ENCODE results near the gene GPR34.

DNA sequence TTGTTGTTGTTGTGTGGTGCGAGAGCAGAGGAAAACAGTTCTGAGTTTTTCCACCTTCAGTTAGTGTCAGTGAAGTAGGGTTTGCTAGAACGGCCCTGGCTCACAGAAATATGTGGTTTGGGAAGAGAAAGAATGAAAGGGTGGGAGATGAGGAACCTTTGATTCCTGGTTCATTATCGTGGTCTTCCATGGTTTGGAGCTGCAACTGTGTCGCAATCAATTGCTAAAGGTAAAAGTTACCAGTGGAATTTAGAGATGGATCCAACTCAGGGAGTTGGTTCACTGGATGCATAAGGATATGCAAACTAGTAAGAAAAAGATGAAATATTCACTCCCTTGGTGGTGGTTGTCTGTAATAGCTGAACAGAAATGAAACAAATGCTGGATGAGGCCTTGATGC is 35.6 kb upstream of the GPR34 start:
- TF ChIP-seq POLR2A (IDR thresholded peaks at IDR 0.05) = no peak
- TF ChIP-seq, protein P1, sequence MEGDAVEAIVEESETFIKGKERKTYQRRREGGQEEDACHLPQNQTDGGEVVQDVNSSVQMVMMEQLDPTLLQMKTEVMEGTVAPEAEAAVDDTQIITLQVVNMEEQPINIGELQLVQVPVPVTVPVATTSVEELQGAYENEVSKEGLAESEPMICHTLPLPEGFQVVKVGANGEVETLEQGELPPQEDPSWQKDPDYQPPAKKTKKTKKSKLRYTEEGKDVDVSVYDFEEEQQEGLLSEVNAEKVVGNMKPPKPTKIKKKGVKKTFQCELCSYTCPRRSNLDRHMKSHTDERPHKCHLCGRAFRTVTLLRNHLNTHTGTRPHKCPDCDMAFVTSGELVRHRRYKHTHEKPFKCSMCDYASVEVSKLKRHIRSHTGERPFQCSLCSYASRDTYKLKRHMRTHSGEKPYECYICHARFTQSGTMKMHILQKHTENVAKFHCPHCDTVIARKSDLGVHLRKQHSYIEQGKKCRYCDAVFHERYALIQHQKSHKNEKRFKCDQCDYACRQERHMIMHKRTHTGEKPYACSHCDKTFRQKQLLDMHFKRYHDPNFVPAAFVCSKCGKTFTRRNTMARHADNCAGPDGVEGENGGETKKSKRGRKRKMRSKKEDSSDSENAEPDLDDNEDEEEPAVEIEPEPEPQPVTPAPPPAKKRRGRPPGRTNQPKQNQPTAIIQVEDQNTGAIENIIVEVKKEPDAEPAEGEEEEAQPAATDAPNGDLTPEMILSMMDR (IDR thresholded peaks at IDR 0.05) = no peak
- TF ChIP-seq POLR2AphosphoS5 (IDR thresholded peaks at IDR 0.05) = no peak
- TF ChIP-seq EP300 (IDR thresholded peaks at IDR 0.05) = no peak

All from gastroesophageal sphincter (tissue), 3 donors.